ENCODE data around the gene PALD1.
"Not testable (repeated sequence)": the region's sequence is repeated elsewhere in the genome, so short reads cannot be mapped to it uniquely, and the experiment has no call there.

Gene PALD1

DNA sequence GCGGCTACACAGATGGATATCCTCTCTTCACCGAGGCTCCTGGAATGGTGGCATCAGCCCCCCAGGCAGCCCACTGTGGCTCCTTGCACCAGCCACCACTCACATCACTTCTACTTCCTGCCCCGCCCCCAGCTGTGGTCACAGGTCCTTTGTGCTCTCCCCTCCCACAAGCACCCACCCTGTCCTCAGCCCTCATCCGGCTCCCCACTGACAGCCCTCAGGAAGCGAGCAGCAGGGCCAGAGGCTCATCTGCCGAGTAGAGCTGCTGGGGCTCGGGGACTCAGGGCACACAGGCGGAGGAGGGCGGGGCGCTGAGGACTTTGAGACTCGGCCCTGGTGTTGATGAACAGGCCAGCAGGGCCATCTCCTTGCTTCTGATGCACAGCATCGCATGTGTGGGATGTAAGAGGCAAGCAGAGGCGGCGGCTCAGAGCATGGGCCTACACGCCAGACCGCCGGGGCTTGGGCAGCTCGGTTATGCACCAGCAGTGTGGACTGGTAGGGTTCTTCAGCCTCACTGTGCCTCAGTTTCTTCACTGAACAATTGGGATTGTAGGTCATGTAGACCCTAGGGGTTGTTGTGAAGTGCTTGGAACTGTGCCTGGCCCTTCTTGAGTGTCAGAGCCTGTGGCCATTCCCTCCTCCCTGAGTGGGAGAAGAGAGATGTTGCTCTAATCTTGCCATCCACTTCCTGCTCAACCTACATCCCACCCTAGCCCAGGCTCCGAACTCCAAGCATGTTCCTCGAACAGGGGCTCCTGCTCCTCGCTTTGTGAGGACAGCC is 124.3 kb downstream of the PALD1 start, which contains the start of gene PRF1:
Gene PRF1 (minus strand): TSS at position 77 of the 784 bp plus-strand sequence. CDS start 1,839 bp downstream, outside the sequence.
- DNase-seq (ENCODE audit: low read depth, low spot score) = no peak
- POLR2A ChIA-PET = no interaction called here
- TF ChIP-seq, protein P1, sequence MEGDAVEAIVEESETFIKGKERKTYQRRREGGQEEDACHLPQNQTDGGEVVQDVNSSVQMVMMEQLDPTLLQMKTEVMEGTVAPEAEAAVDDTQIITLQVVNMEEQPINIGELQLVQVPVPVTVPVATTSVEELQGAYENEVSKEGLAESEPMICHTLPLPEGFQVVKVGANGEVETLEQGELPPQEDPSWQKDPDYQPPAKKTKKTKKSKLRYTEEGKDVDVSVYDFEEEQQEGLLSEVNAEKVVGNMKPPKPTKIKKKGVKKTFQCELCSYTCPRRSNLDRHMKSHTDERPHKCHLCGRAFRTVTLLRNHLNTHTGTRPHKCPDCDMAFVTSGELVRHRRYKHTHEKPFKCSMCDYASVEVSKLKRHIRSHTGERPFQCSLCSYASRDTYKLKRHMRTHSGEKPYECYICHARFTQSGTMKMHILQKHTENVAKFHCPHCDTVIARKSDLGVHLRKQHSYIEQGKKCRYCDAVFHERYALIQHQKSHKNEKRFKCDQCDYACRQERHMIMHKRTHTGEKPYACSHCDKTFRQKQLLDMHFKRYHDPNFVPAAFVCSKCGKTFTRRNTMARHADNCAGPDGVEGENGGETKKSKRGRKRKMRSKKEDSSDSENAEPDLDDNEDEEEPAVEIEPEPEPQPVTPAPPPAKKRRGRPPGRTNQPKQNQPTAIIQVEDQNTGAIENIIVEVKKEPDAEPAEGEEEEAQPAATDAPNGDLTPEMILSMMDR (IDR thresholded peaks at IDR 0.05; ENCODE audit: insufficient read depth, low read length, missing control alignments) = no peak
- CTCF ChIA-PET = interaction anchor here (1.4 kb wide), 1 partner anchor 44 kb away, joined by 3 read pairs; no protein-coding TSS in a partner anchor
- no peak within 1 kb of the TSS for H3K4me3 ChIP-seq (ENCODE audit: low read depth, low read length)

DNA sequence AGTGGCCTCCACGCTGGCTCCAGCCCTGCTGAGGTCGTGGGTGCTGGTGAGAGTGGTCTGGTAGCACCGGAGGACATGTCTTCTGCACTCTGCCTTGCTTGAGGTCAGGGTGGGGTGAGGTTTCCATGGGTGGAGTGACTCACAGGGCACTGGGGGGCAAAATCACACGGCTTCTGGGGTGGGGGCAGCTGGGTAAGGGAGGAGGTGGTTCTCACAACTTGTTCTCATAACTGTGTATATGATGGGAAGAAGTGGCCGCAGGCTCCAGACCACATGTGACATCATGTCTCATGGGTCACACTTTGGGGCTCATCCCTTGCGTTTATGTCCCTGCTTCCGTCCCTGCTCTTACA is 124.9 kb downstream of the PALD1 start:
- TF ChIP-seq, protein P1 (IDR thresholded peaks at IDR 0.05; ENCODE audit: insufficient read depth, low read length, missing control alignments) = no peak
- POLR2A ChIA-PET = no interaction called here
- DNase-seq (ENCODE audit: low read depth, low spot score) = no peak
- CTCF ChIA-PET = interaction anchor here (1.4 kb wide), 1 partner anchor 45 kb away, joined by 3 read pairs; no protein-coding TSS in a partner anchor
- H3K4me3 ChIP-seq (ENCODE audit: low read depth, low read length) = no peak overlapping the region

DNA sequence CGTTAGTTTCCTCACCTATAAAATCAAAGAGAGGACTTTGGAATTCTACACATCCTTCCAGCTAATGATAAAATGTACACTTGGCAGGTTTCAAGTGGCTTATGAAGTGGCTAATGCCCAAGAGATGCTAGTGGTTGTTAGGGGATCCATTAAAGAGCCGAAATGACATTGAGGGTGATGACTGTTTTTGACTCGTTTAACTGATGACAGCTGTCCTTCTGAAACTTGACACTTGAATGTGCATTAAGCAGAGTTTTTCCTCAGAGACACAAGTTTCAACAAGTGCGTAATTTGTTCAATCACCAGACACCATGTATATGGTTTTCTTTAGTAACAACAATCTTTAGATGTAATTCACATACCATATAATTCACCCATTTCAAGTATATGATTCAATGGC is 125.5 kb downstream of the PALD1 start:
- no peak overlapping the region for H3K4me3 ChIP-seq (ENCODE audit: low read depth, low read length)
- POLR2A ChIA-PET = no interaction called here
- CTCF ChIA-PET = no interaction called here
- DNase-seq (ENCODE audit: low read depth, low spot score) = no peak
- TF ChIP-seq, protein P1 (IDR thresholded peaks at IDR 0.05; ENCODE audit: insufficient read depth, low read length, missing control alignments) = no peak

DNA sequence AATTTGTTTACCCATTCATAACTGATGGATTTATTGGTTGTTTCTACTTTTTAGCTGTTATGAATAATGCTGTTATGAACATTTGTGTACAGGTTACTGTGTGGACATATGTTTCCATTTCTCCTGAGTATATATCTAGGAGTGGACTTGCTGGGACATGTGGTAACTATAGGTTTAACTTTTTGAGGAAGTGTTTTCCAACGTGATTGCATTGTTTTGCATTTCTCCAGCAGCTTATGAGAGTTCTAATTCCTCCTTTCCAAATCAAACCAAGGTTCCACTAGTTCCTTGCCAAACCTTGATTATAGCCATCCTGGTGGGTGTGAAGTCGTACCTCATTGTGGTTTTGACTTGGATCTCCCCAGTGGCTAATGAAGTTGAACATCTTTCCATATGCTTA is 126.6 kb downstream of the PALD1 start:
- CTCF ChIA-PET = interaction anchor here (1.0 to 1.3 kb wide), 2 partner anchors 13 to 144 kb away, joined by 3 read pairs; no protein-coding TSS in a partner anchor
- POLR2A ChIA-PET = no interaction called here
- no peak for DNase-seq (ENCODE audit: low read depth, low spot score)
- TF ChIP-seq, protein P1 (IDR thresholded peaks at IDR 0.05; ENCODE audit: insufficient read depth, low read length, missing control alignments) = no peak
- no peak overlapping the region for H3K4me3 ChIP-seq (ENCODE audit: low read depth, low read length)

DNA sequence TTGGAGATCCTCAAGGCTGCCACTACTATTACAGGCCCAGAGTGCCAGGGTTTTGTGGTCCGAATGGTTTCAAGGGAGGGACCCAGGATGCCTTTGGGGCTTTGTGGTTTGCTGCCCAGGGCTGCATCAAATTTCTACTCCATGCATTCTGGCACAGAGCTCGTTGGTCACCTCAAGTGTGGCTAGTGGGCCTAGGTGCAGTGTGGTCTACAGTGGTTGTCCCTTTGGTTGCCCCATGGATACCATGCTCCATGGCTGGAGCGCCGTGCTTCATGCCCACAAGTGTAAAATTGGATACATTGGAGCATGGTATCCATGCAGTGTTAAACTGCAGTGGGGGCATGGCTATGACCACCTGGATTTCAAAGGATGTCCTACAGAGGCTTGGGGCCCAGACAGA is 129.4 kb downstream of the PALD1 start:
- no peak overlapping the region for H3K4me3 ChIP-seq (ENCODE audit: low read depth, low read length)
- ChIA-PET CTCF (no interaction called here), POLR2A (no interaction called here)
- DNase-seq (ENCODE audit: low read depth, low spot score) = no peak
- TF ChIP-seq, protein P1 (IDR thresholded peaks at IDR 0.05; ENCODE audit: insufficient read depth, low read length, missing control alignments) = no peak

DNA sequence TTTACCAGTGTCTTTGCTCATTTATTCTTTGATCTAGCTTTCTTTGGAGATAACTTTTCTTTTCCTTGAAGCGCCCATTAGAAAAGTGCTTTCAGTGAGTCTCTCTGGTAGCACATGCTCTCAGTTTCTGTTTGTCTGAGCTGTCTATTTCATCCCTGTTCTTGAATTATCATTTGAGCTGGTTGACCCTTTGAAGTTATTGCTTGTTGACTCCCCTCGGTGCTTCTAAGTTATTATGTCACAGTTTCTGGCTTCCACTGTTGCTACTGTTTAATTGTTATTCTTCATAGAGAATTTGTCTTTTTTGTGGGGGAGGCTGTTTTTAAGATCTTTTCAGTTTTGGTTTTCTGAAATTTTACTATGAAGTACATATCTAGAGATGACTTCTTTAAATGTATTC is 135.4 kb downstream of the PALD1 start:
- no peak for DNase-seq (ENCODE audit: low read depth, low spot score)
- TF ChIP-seq, protein P1 (IDR thresholded peaks at IDR 0.05; ENCODE audit: insufficient read depth, low read length, missing control alignments) = no peak
- no peak overlapping the region for H3K4me3 ChIP-seq (ENCODE audit: low read depth, low read length)
- ChIA-PET POLR2A (no interaction called here), CTCF (no interaction called here)

DNA sequence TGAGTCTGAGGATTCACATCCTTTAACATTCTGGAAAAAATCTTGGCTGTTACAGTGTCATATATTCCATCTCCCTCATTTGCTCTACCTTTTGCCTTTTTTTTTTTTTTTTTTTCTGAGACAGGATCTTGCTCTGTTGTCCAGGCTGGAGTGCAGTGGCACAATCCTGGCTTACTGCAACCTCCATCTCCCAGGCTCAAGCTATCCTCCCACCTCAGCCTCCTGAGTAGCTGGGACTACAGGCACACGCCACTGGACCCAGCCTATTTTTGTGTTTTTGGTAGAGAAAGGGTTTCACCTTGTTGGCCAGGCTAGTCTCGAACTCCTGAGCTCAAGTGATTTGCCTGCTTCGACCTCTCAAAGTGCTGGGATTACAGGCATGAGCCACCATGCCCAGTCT is 135.8 kb downstream of the PALD1 start:
- H3K4me3 ChIP-seq (ENCODE audit: low read depth, low read length); DNase-seq (ENCODE audit: low read depth, low spot score); POLR2A ChIA-PET; CTCF ChIA-PET: not testable (repeated sequence)

Data from AG04449 (cell line).